NCI-H446 treated with DMSO at 0.1 percent for 48 hours (cell line): ENCODE data around the gene SORBS2.

Experiments
- DNase-seq: peaks from one replicate; lab custom pipeline; 2025; lab: John Stamatoyannopoulos, UW

Gene SORBS2

DNA sequence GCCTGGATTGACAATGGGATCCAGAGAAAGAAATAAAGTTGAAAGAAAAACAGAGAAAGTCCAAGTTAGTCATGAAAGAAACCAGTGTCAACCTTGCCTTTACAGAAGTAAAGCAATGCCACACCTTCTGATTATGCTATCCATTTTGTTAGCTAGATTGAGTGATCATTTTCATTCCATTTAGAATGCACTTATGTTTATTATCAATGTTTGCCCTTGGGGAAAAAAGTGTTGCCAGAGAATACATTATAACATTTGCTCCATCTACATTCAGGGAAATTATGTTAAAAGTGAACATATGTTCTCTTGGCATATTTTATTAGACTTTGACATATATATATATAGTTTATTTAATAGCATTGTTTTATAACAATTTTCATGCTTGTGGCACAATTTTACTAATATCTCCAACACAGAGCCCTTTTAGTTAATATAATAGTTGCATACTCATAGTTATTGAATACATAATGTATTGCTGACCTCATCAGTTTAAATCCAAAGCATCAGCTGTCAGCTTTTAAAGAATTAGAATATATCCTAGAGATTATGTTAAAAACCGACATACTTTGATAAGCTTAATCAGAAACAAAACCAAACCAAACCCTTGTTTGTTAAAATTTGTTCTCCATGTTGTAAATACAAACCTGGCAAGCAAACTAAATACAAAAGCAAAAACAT lies 134.2 kb downstream of the SORBS2 start:
- no peak for DNase-seq

DNA sequence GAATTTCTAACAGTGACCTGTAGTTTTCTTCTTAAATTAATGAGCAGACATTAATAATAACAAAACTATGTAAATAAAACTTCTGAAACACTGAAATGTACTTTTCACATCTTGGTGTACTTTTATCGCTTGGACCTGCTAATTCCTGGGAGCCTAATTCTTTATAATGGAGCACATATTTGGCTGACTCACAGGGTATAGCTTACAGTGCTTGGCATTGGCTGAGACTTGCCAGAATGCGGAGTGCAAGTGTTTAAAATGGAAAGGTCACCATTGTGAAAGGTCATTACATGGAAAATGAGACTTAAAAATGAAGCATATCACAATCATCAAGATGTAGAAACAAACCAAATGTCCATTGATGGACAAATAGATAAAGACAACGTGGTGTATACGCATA lies 139.4 kb downstream of the SORBS2 start:
- no peak for DNase-seq

GRCh38 chr4:185672151-185672550 lies 139.8 kb downstream of the SORBS2 start:
- DNase-seq, result no peak

DNA sequence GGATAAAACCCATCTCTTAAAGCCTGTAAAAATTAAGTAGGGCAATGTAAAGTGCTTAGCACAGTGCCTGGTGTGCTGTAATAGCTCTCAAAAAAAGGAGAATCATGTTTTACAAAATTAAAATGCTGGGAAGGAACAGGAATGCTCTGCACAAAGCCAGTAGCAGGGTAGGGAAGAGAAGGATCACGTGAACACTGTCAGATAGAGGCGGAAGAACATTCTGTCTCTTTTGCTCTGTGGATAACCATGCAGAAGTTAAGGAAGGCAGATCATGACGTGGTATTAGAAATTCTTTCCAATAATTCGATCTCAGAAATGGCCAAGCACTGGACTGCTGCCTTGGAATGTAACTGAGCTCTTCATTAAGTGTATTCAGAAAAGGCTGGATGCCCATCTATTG lies 140.5 kb downstream of the SORBS2 start:
- DNase-seq, result no peak

DNA sequence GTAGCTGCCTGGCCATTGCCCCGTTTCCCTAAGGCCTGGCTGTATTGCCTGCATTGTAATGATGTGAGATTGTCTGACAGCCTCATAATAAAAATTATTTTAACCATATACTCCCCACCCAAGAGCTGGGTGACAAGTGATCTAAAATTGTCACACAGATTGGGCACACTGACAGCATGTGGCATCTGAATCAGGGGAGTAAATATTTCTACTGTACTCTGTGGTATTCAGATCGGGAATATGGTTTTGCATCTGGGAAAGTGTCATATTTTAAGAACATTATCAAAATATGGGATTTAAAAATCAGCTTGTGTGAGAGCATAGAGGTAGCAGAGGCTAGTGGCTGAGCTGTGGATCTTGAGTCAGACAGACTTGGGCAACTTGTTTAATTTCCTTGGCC lies 140.9 kb downstream of the SORBS2 start:
- no peak for DNase-seq

- no peak for DNase-seq
These were observed 142.7 kb downstream of the SORBS2 start for GRCh38 chr4:185669288-185669687.

DNA sequence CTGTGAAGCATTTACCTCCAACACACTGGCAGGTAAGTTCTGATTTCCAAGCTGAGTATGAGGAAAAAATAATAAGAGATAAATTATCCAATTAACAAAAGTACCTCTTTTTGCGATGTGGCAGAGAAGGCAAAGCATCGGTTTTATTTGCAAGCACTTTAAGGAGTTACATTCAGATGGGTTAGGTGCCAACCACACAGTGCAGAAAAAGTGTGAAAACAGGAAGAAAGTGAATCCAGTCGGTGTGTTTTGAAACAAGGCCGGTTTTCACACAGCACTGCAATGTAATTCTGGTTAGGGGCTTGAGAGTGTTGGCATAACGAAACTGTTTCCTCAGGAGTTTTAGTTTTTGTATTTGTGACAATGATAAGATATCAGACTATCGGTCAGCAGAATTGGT lies 145.8 kb downstream of the SORBS2 start:
- no peak for DNase-seq

GRCh38 chr4:185665655-185666054 lies 146.3 kb downstream of the SORBS2 start:
- DNase-seq, result no peak

GRCh38 chr4:185664481-185664880 lies 147.5 kb downstream of the SORBS2 start:
- no peak for DNase-seq

- no peak for DNase-seq
These were observed 149.8 kb downstream of the SORBS2 start for GRCh38 chr4:185662030-185662778.

DNA sequence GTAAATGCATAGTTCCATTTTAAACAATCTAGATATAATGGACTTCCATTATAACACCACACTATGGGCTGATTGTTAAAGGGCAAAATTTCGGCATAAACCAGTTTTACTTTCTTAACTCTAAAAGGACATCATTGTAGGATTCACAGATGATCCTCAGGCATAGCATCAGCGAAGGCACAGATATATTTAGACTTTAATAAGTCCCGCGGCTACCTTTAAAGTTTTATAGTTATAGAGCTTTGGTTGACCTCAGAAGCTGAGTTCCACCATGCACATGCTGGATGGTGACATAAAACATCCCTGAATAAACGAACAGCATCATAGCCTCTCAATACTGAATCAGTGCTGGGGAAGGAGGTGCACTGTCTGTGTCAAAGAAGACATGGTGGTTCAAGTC lies 151.7 kb downstream of the SORBS2 start:
- no peak for DNase-seq

DNA sequence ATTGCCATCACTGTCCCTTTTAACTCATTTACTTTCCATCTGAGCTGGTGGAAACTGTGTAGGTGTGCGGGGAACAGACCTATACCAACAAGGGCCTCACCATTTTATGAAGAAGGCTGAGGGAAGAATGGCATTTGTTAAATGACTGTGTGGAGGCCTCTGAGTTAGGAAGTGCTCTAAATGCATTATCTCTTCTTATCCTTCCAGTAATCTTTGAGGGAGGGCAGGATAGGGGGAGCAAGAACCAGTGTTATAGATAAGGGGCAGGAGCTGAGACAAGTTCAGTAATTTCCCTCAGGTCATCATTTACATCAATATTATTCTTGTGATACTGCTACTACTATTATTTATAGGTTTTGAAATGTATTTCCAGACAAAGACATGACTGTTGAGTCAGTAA lies 154.3 kb downstream of the SORBS2 start:
- DNase-seq, result no peak

DNA sequence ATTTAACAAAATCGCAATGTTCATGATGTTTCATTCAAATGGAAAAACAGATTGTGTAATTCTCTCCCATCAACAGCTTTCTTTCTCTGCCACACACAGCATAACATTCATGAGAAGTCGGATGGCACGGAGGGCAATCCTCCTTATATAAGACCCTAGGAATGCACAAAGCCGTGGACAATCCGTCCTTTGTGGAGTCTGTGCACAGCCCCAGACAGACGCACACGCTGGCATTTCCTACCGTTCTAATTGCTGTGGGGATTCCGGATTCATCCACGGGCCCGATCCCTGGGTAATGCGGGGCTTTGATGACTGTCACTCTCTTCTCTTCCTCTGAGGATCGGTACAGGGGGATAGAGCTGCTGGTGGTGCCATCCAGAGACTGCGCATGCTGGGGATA lies 154.8 kb downstream of the SORBS2 start:
- DNase-seq, result no peak

DNA sequence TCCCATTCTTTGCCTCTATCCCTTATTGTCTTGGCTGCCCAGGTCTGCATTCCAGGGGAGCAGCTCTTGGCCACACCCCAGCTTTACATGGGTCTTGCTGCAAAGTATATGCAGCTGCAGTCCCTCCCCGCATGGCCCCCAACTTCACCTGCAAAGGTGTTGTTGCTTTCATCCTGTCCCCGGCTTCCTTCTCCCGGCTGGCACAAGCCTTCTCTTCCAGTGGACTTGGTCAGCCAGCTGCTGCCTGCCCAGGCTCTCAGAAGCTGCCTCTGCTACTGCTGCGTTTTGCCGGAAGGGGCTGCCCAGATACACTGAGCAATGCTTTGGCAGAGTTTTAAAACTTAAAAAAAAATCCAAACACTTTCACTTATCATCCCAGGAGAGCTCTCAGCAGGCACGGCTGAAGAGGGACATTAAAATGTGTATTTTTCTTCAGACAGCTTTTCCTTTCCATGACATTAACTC lies 155.5 kb downstream of the SORBS2 start:
- DNase-seq, result no peak

GRCh38 chr4:185654965-185655554 lies 156.9 kb downstream of the SORBS2 start:
- no peak for DNase-seq

- DNase-seq, result no peak
These were observed 157.7 kb downstream of the SORBS2 start for GRCh38 chr4:185654311-185654710.

- no peak for DNase-seq
These were observed 160.1 kb downstream of the SORBS2 start for GRCh38 chr4:185651851-185652250.

- no peak for DNase-seq
These were observed 160.8 kb downstream of the SORBS2 start for GRCh38 chr4:185651137-185651677.

DNA sequence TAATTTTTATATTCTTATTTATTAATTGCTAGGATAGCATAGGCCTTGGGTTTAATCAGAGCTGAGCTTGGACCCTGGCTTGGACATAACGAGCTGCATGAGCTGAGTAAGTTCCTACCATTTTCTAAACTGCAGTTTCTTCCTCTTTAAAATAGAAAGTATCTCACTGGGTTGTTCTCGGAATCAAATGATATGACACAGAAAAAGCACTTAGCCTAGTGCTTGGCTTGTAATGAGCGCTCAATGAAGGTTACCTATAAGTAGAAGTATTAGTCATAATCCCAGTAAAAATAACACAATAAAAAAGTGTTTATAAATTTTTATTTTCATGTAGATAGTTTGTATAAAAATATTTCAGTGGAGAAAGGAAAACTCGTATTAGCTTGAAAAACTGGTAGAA lies 163.4 kb downstream of the SORBS2 start:
- no peak for DNase-seq

DNA sequence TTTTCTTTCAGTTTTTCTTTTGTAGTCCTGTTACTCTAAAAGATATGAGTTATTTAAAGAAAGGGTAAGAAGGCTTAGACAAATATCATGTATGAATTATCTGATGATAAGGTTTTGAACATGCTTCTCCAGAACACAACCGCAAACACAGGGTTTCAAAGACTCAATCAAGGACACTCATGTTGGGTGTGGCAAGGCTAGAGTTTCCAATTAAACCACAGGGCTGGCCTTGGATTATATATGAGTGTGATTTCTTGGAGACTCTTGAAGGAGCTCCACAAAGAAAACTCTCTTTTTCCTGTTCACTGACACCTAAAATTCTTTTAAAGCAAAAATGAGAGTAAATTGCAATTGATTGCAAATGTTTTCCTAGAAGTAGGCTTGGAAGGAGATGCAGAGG lies 166.6 kb downstream of the SORBS2 start:
- DNase-seq, result no peak

DNA sequence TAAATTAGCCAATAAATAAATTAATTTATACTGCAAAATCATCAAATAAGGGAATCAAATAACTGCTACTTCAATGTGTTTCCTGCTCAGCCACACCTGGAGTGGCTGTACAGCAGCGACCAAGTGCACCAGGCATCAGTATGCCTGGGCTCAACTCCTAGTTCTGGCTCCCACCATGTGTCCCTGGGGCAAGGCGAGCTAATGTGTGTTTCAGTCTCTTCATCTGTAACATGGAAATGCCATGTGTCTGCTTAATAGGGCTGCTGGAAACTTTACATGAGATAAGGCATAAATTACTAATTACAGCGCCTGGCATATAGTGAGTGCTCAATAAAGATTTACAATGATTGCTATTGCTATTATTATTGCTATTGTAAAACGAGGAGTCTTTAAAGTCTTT lies 167.6 kb downstream of the SORBS2 start:
- DNase-seq, result no peak

DNA sequence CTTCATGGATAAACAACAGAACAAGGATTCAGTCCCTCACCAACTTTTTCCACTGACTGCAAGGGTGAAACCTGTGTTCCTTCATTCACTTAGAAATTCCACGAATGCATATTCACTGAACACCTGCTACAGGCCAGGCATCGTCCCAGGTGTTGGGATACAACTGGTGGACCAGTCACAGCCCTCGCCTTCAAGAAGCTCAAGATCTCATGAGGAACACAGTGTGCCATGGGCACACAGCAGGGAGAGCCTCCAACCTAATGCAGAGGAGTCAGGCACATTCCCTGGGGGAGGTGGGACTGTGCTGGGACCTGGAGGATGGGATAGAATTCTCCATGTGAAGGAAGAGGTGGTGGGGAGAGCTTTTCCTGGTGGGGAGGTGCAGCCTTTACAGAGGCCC lies 169.1 kb downstream of the SORBS2 start:
- no peak for DNase-seq
